Gastroesophageal sphincter (tissue), 3 donors: ENCODE measurements around the gene ADPRH.
"Not testable (repeated sequence)": the region's sequence is repeated elsewhere in the genome, so short reads cannot be mapped to it uniquely, and the experiment has no call there.

Experiments used
- POLR2A ChIP-seq, 2 donors: fragments of 450-650 bp; IDR thresholded peaks; one replicate each; pipeline ENCODE4 v1.6.1; 2017; ENCODE audit warnings: antibody characterized with exemption in 2 of 2, mild to moderate bottlenecking in 2 of 2, moderate library complexity in 1 of 2
- POLR2AphosphoS5 ChIP-seq: sonication (generic); formaldehyde crosslinking; IDR thresholded peaks from one replicate; pipeline ENCODE4 v1.6.1; 2017; ENCODE audit warnings: antibody characterized with exemption
- TF ChIP-seq, protein P1 (sequence below), 4 experiments: fragments of 200-600 bp in 2 of 4; fragments of 450-650 bp in 2 of 4; sonication (generic) in 1 of 4; IDR thresholded peaks; one replicate each; pipeline ENCODE4 v1.5.1; 2017 to 2019; ENCODE audit warnings: antibody characterized with exemption in 4 of 4, mild to moderate bottlenecking in 2 of 4, moderate library complexity in 2 of 4

DNA sequence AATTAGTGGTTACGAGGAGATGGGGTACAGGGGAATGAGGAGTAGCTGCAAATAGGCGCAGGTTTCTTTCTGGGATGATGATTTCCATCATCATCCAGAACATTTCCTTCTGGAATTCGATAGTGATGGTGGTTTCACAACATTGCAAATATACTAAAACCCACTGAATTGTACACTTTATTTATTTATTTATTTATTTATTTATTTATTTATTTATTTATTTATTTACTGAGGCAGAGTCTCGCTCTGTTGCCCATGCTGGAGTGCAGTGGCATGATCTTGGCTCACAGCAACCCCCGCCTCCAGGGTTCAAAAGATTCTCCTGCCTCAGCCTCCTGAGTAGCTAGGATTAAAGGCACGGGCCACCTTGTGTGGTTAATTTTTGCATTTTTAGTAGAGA lies 26.4 kb upstream of the ADPRH start:
- TF ChIP-seq, protein P1, sequence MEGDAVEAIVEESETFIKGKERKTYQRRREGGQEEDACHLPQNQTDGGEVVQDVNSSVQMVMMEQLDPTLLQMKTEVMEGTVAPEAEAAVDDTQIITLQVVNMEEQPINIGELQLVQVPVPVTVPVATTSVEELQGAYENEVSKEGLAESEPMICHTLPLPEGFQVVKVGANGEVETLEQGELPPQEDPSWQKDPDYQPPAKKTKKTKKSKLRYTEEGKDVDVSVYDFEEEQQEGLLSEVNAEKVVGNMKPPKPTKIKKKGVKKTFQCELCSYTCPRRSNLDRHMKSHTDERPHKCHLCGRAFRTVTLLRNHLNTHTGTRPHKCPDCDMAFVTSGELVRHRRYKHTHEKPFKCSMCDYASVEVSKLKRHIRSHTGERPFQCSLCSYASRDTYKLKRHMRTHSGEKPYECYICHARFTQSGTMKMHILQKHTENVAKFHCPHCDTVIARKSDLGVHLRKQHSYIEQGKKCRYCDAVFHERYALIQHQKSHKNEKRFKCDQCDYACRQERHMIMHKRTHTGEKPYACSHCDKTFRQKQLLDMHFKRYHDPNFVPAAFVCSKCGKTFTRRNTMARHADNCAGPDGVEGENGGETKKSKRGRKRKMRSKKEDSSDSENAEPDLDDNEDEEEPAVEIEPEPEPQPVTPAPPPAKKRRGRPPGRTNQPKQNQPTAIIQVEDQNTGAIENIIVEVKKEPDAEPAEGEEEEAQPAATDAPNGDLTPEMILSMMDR (IDR thresholded peaks at IDR 0.05), result not testable (repeated sequence)
- TF ChIP-seq POLR2AphosphoS5; POLR2A (IDR thresholded peaks at IDR 0.05): not testable (repeated sequence)
